Retina (tissue), 1 donor: ENCODE measurements around the gene EPHA6.
"Not testable (repeated sequence)": the region's sequence is repeated elsewhere in the genome, so short reads cannot be mapped to it uniquely, and the experiment has no call there.

Experiments used
- DNase-seq: peaks from one replicate; pipeline ENCODE4 v3.0.0-alpha.2; 2016

The EPHA6 gene

DNA sequence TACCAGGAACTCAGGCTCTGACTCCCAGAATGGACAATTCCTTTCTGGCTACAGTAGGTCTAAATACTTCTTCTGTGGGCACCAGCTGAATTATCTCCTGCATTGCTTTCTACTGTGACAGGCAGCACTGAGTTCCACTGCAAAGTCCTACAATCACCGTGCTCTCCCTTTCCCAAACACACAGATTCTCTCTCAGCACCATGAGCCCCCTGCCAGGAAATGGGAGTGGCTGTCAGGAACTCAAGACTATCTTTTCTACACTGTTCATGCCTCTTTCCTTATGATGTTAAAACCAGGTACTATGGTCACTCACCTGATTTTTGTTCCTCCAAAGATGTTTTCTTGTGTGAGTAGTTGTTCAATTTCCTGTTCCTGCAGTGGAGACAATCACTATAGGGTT lies 383.4 kb downstream of the EPHA6 start:
- no peak for DNase-seq

DNA sequence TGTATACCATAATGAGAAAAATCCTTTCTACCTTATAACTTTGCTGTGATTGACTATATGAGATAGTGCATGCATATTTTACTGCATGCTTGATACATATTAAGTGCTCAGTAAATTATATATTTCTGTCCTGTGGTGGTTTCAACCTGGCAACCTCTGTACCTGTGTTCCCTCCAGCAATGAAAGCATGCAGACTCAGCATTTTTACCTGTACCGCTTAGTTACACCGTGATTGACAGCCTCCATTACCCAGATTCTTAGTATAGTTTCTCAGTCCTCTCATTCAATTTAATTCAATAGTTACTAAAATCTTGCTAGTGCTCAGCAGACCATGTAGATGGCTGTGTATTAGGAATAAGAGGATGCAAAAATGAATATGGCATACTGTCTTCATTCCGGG lies 386.0 kb downstream of the EPHA6 start:
- no peak for DNase-seq

- no peak for DNase-seq
Measured at GRCh38 chr3:97201814-97202213, 387.4 kb downstream of the EPHA6 start.

DNA sequence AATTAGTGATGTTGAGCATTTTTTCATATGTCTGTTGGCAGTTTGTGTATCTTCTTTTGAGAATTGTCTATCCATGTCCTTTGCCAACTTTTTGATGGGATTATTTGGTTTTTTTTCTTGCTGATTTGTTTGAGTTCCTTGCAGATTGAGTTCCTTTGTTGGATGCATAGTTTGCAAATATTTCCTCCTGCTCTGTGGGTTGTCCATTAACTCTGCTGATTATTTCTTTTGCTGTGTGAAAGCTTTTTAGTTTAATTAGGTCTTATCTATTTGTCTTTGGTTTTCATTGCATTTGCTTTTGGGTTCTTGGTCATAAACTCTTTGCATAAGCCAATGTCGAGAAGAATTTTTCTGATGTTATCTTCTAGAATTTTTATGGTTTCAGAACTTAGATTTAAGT lies 414.6 kb downstream of the EPHA6 start:
- no peak for DNase-seq

DNA sequence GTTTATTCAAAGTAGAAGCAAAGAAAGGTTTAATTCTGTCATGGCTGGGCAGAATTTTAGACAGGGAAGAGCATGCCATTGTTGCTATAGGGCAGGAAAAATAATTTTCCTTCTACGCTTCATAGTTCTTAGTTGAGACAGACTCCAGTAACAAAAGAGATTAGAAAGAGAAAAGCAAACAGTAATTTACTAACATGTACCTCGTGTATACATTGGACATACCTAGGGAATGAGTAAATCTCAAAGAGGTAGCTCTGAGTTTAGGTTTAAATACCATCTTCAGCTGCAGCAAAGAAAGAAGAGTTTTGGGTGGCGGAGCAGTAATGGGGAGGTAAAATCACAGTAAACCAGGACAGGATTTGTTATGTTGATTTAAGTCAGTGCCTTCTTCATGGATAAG lies 416.1 kb downstream of the EPHA6 start:
- DNase-seq, result no peak

DNA sequence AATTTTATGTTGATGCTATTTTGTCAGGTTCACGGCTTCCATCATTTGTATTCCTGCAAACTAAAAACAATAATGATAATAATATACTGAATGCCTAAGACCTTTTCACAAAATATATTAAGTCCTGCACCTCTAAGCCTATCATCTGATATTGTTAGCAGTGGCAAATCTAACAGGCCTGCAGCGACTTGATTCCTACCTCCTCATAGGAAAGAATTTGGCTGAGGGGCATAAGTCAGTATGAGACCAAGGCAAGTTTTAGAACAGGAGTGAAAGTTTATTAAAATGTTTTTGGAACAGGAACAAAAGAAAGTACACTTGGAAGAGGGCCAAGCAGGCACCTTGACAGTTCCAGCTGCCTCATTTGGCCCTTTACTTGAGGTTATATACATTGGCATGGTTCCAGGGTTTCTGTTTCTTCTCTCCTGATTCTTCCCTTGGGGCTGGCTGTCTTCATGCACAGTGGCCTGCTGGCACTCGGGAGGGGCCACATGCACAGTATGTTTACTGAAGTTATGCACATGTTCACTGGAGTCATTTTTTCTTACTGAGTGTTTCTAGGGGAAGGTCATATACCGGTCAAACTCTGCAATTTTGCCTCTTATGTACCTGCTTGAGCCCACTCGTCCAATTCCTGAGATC lies 418.1 kb downstream of the EPHA6 start:
- DNase-seq, result no peak

- no peak for DNase-seq
Measured at GRCh38 chr3:97235179-97235578, 420.8 kb downstream of the EPHA6 start.

- no peak for DNase-seq
Measured at GRCh38 chr3:97235611-97236315, 421.4 kb downstream of the EPHA6 start.

DNA sequence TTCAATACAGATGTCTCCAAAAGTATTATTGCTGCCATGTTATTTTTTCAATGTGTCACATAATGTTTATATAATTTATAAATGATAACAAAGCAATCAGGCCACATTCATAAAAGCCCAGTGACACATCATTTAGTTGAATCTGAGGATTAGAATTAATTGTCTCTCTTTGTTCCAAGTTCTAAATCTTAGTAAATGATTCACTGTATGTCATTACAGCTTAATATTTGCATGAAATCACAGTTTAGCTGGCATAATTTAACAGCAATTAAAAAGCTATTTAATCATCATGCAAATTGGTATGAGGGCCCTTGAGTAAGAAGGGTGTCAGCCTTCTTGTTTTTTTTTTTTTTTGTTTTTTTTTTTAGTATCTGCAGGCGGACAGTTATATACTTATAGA lies 427.0 kb downstream of the EPHA6 start:
- no peak for DNase-seq

DNA sequence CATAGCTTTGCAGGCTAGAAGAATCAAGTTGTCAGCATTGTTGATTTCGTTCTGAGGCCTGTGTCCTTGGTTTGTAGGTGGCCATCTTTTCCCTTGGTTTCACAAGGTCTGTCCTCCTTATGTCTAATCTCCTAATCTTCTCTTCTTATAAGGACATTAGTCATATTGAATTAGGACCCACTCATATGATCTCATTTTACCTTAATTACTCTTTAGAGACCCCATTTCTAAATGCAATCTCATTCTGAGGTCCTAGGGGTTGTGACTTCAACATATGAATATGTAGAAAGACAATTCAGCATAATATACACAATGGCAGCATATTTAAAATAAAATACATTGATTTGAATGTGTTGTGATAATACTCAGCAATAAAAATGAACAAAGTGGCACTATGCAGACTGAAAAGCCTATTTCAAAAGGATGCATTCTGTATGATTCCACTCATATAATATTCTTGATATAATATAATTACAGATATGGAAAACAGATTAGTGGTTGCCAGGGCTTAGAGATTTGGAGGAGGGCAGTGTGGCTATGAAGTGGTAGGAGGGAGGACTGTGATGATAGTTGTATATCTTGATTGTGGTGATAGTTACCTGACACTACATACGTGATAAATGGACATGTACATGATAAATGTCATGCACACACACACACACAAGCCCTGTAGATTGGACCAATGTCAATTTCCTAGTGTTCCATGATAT lies 431.0 kb downstream of the EPHA6 start:
- DNase-seq, result no peak

DNA sequence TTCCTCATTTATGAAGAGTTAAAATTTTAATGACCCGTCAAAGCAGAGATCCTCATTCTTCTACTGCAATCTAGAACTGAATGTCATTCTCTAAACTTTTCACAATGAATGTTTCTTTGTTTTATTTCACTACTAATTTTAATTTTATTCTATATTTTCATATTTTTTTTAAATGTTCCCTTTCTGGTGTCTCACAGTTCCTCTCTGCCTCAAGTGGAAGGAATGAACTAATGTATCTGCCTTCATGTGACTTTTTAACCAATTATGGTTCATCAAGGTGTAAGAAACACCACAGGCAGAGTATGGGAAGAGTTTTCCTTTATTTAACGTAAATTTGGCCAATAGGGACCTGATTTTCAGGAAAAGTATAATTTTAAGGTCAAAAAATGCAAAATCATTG lies 441.7 kb downstream of the EPHA6 start:
- DNase-seq, result no peak

- no peak for DNase-seq
Measured at GRCh38 chr3:97257942-97258697, 443.7 kb downstream of the EPHA6 start.

GRCh38 chr3:97259263-97259662 lies 444.9 kb downstream of the EPHA6 start:
- DNase-seq, result no peak

GRCh38 chr3:97264180-97264579 lies 449.8 kb downstream of the EPHA6 start:
- no peak for DNase-seq

GRCh38 chr3:97265237-97266005 lies 451.0 kb downstream of the EPHA6 start:
- no peak for DNase-seq

DNA sequence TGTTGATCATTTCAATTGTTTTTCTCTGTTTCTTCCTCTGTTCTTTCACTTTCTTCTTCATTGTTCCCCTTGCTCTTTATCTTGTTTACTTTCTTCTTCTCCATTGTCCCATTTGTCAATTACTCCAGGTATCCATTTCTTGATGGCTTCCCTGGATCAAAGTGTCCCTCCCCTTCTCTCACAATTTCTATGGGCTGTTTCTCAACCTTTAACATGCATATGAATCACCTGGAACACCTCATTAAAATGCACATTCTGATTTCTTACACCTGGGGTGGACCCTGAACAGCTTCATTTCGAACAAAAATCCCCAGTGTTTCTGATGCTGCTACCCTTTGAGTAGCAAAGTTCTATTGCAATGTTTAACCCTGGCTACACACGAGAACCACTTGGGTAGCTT lies 454.8 kb downstream of the EPHA6 start:
- no peak for DNase-seq

- DNase-seq, result not testable (repeated sequence)
Measured at GRCh38 chr3:97276879-97277550, 462.6 kb downstream of the EPHA6 start.

GRCh38 chr3:97277708-97278107 lies 463.3 kb downstream of the EPHA6 start:
- no peak for DNase-seq

DNA sequence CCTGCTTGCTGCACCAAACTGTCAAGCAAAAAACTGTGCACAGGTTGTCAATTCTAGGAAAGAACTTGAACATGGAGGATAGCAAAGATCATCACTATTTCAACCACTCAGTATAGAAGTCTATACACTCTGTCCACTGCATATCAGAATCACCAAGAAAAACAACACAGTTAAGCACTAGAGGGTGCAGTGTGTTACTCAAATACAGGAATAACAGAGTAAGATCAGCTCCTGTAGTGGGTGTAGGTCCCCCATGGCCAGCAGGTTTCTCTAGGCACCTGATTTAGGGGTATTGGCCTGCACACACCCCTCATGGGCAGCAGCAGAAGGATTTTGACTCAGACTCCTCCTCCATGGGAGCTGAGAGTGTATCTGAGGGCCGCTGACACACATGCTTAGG lies 464.1 kb downstream of the EPHA6 start:
- no peak for DNase-seq

DNA sequence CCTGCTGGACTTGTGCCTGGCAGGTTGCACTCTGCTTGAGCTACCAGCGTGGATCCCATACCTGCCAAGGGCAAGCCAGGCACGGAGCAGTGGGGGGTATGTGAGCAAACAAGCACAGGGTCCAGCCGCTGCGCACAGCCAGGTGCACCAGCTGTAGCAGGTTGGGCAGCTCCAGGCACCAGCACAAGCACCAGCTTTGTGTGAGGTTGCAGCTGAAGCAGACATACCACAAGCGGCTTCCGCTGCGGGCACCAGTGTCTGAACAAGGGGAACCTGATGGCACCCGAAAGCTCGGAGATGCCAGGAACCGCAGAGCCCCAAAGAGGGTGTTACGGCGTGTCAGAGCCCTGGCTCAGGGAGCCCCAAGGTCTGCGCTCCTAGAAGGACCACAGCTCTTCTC lies 477.5 kb downstream of the EPHA6 start:
- no peak for DNase-seq

- no peak for DNase-seq
Measured at GRCh38 chr3:97293596-97294131, 479.3 kb downstream of the EPHA6 start.

- DNase-seq, result no peak
Measured at GRCh38 chr3:97297032-97297431, 482.6 kb downstream of the EPHA6 start.
